ACC112 (cell line): ENCODE data around the gene MSH3.
"Not testable (repeated sequence)": the region's sequence is repeated elsewhere in the genome, so short reads cannot be mapped to it uniquely, and the experiment has no call there.

Experiments used
- H2AFZ ChIP-seq: fragments of 200-600 bp; sonication (generic); one replicate; pipeline ENCODE4 v1.6.0; 2017; ENCODE audit warnings: antibody characterized with exemption, low read length; ENCODE audit not compliant: unreplicated experiment
- H3K27ac ChIP-seq: fragments of 200-600 bp; sonication (generic); 2 replicates; pipeline ENCODE4 v1.5.1; 2014; ENCODE audit warnings: low read depth, mild to moderate bottlenecking, antibody characterized with exemption, low read length, moderate library complexity
- H3K27me3 ChIP-seq: fragments of 200-600 bp; sonication (generic); 2 replicates; pipeline ENCODE4 v1.6.1; 2014; ENCODE audit warnings: mild to moderate bottlenecking, antibody characterized with exemption, low read length, moderate library complexity, mixed read lengths; ENCODE audit not compliant: insufficient read depth
- H3K36me3 ChIP-seq: fragments of 200-600 bp; sonication (generic); 2 replicates; pipeline ENCODE4 v1.6.1; 2016; ENCODE audit warnings: mild to moderate bottlenecking, antibody characterized with exemption, low read length, moderate library complexity, mixed read lengths; ENCODE audit not compliant: insufficient read depth
- H3K4me1 ChIP-seq: fragments of 200-600 bp; sonication (generic); one replicate; pipeline ENCODE4 v1.6.1; 2016; ENCODE audit warnings: low read length, mixed read lengths; ENCODE audit not compliant: insufficient read depth, unreplicated experiment, control insufficient read depth
- H3K4me3 ChIP-seq: fragments of 200-600 bp; sonication (generic); 2 replicates; pipeline ENCODE4 v1.5.1; 2014; ENCODE audit warnings: mild to moderate bottlenecking, low read depth, low read length
- H3K79me2 ChIP-seq: fragments of 200-600 bp; sonication (generic); one replicate; pipeline ENCODE4 v1.6.0; 2016; ENCODE audit warnings: low read length; ENCODE audit not compliant: control insufficient read depth, unreplicated experiment, insufficient read depth

Gene MSH3

DNA sequence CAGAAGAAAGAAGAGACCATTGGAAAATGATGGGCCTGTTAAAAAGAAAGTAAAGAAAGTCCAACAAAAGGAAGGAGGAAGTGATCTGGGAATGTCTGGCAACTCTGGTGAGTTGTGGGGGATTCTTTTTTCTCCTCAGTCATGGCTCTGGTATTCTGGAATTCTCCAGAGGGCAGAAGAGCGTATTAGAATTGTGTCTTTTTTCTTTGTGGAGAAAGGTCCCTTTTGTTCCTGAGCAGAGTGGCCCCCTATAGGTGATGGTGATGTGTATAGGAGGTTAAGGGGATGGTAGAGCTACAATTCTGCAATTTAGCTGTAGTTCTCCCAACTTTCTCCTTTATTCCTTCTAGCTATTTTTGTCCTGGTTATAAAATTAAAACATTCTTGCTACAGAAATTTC is 2.0 kb downstream of the MSH3 start:
- H3K4me1 ChIP-seq, result peaks cover 28% of the 10 kb centered on the region
- H2AFZ ChIP-seq, result peak overlapping the region; percentile 55
- peak overlapping the region; percentile 86 for H3K27ac ChIP-seq
- H3K36me3 ChIP-seq, result peaks cover 5% of the 10 kb centered on the region; the same call in 1 of the 2 replicates
- no peaks in the 10 kb centered on the region for H3K27me3 ChIP-seq
- peaks cover 27% of the 10 kb centered on the region for H3K79me2 ChIP-seq
- H3K4me3 ChIP-seq, result peak overlapping the region; percentile 88; the same call in 1 of the 2 replicates

DNA sequence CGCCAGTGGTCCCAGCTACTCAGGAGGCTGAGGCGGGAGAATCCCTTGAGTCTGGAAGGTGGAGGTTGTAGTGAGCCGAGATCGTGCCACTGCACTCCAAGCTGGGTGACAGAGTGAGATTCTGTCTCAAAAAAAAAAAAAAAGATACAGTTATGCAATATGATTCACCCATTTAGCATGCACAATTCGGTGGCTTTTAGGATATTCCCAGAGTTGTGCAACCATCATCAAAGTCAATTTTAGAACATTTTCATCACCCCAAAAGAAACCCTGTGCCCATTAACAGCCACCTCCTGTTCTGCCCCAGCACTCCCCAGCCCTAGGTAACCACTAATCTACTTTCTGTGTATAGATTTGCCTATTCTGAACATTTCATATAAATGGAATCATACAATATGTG is 4.7 kb downstream of the MSH3 start:
- peaks cover 5% of the 10 kb centered on the region; the same call in 1 of the 2 replicates for H3K36me3 ChIP-seq
- no peak overlapping the region for H2AFZ ChIP-seq
- H3K79me2 ChIP-seq, result peaks cover 13% of the 10 kb centered on the region
- no peaks in the 10 kb centered on the region for H3K27me3 ChIP-seq
- H3K4me3 ChIP-seq, result no peak overlapping the region
- H3K27ac ChIP-seq, result peak overlapping the region; percentile 54
- H3K4me1 ChIP-seq, result peaks cover 19% of the 10 kb centered on the region

DNA sequence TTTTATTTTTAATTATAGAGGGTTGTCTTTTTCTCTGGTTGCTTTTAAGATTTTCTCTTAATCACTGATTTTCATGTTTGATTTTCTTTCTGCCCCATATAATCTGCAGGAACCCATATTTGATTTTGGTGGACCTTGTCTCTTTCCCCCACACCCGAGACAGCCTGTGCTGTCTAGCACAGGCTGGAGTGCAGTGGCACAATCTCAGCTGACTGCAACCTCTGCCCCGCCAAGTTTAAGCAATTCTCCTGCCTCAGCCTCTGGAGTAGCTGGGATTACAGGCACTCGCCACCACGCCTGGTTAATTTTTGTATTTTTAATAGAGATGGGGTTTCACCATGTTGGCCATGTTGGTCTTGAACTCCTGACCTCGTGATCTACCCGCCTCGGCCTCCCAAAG is 6.2 kb downstream of the MSH3 start:
- H3K4me1 ChIP-seq, result peaks cover 16% of the 10 kb centered on the region
- not testable (repeated sequence) for H2AFZ ChIP-seq, H3K79me2 ChIP-seq, H3K27me3 ChIP-seq, H3K36me3 ChIP-seq, H3K27ac ChIP-seq, H3K4me3 ChIP-seq

DNA sequence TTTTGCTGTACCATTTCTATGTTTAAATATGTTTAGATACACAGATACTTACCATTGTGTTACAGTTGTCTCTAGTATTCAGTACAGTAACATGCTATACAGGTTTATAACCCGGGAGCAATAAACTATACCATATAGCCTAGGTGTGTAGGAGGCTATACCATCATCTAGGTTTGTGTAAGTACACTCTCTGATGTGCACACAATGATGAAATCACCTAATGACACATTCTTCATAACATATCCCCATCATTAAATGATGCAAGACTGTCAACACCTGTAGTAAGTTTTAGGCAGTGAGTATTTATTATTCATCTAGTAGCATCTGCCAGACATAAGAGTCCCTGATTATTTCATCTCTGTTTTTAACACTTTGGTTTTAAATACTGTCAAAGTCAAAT is 7.7 kb downstream of the MSH3 start:
- no peaks in the 10 kb centered on the region for H3K27me3 ChIP-seq
- H3K79me2 ChIP-seq, result no peaks in the 10 kb centered on the region
- H3K4me3 ChIP-seq, result no peak overlapping the region
- peaks cover 5% of the 10 kb centered on the region; the same call in 1 of the 2 replicates for H3K36me3 ChIP-seq
- H3K4me1 ChIP-seq, result peaks cover 5% of the 10 kb centered on the region
- no peak overlapping the region for H2AFZ ChIP-seq
- H3K27ac ChIP-seq, result no peak overlapping the region

DNA sequence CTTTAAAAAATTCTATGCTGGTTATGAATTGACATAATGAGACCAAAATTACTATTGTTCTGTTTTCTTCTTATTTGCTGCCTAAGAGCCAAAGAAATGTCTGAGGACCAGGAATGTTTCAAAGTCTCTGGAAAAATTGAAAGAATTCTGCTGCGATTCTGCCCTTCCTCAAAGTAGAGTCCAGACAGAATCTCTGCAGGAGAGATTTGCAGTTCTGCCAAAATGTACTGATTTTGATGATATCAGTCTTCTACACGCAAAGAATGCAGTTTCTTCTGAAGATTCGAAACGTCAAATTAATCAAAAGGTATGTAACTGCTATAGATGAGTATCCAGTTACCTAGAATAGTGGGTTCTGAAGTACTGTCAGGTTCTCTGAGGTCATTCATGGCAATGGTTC is 10.6 kb downstream of the MSH3 start:
- Histone ChIP-seq H3K27me3 (no peaks in the 10 kb centered on the region), H2AFZ (no peak overlapping the region), H3K79me2 (no peaks in the 10 kb centered on the region), H3K4me3 (no peak overlapping the region), H3K36me3 (no peaks in the 10 kb centered on the region; the same call in 1 of the 2 replicates), H3K27ac (no peak overlapping the region), H3K4me1 (no peaks in the 10 kb centered on the region)

DNA sequence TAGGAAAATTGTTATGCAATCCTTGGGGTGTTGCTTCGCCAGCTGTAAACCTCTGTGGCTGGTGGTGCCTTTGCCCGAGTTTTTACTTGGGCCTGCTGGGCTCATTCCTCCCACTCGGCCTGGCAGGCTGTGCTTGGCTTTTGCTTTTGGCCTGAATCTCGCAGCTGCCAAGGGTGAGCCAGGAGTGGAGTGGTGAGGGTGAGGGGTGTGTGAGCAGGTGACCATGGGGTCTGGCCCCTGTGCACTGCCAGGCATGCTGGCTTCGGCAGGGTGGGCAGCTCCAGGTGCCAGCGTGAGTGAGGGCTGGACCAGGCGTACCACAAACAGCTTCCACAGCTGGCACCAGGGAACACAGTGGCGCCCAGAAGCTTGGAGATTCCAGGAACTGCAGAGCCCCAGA is 12.9 kb downstream of the MSH3 start:
- Histone ChIP-seq H3K27me3 (no peaks in the 10 kb centered on the region), H3K79me2 (no peaks in the 10 kb centered on the region), H3K27ac (no peak overlapping the region), H3K4me1 (no peaks in the 10 kb centered on the region), H2AFZ (no peak overlapping the region), H3K4me3 (no peak overlapping the region), H3K36me3 (no peaks in the 10 kb centered on the region; the same call in 1 of the 2 replicates)

DNA sequence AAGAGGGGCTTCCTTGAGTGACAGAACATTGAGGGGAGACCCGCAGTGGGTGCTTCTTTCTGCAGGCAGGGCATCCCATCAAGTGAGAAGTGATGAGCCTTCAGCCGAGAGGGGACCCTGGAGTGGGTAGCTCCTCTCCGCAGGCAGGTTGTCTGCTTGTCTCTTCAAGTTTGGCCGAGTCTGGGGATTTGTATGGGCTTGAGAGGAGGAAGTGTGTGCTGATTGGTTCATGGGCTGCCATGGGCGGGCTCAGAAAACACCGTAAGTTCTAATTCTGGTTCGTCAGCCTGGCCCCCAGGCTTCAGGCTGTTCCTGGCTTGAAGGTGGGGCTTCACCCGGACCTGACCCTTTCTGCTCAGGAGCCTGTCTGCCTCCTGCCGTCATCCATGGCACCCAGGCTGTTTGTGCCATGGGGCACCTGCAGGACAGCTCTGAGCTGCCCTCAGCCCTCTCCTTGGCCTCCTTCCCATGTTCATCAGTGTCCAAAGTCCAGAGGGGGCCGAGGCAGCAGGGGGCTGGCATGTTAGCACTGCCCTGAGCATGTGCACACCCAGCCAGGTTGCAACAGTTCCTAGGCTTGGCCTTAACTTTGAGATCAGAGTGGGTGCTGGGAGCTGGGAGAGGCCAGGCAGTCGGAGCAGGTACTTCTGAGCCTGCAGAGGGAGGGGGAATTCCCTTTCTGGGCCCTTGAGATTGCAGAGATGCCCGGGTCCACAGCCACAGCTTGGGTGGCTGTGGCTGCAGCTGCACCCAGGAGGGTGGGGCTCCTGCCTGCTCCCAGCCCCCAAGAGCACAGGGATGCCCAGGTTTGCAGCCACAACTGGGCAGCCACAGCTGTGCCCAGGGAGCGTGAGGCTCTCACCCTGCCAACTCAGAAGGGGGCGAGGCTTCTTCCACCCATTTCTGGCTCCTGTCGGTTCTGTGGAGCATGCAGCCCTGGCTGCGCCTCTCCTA is 13.8 kb downstream of the MSH3 start:
- no peaks in the 10 kb centered on the region for H3K79me2 ChIP-seq
- no peak overlapping the region for H3K4me3 ChIP-seq
- no peaks in the 10 kb centered on the region for H3K4me1 ChIP-seq
- H3K36me3 ChIP-seq, result no peaks in the 10 kb centered on the region; the same call in 1 of the 2 replicates
- H3K27me3 ChIP-seq, result no peaks in the 10 kb centered on the region
- no peak overlapping the region for H3K27ac ChIP-seq
- H2AFZ ChIP-seq, result no peak overlapping the region

DNA sequence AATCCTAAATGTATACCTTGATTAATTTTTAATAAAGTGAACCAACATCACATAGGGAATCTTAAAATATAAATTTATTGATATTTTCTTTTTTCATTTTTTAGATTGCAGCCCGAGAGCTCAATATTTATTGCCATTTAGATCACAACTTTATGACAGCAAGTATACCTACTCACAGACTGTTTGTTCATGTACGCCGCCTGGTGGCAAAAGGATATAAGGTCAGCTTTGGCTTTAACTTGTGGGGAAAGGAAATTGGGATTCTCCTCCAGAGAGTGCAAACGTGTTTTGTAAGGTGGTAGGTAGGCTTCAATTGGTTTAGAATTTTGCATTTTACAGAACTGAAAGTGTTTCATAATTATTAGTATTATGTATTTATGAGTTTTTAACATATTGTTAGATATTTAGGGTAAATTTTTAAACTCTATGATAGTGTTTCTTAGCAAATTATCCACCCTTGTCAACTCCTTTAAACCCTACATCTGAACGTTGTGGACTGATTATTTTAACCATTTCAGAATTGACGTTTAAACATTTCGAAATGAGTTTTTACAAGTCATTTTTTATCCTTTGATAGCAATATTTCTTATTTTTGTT is 17.8 kb downstream of the MSH3 start:
- Histone ChIP-seq H3K27ac (no peak overlapping the region), H2AFZ (no peak overlapping the region), H3K27me3 (no peaks in the 10 kb centered on the region), H3K36me3 (no peaks in the 10 kb centered on the region), H3K4me1 (no peaks in the 10 kb centered on the region), H3K79me2 (no peaks in the 10 kb centered on the region), H3K4me3 (no peak overlapping the region)

DNA sequence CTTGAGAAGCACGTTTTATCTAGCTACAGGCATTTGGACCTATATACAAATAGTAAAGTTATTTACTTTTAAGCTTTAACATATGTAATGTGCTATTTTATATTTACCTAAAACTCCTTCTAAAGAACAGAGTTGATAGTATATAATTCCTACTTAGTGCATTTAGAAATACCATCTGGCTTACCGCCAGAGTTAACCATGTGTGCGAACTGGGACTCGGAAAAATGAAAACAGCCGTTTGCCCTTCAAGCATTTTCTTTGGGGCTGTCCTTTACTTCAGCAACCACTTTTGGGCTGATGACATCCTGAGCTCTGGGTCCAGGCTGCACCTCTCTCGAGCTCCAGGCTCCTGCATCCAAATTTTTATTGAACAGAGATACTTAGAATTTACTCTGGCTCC is 22.3 kb downstream of the MSH3 start:
- no peak overlapping the region for H2AFZ ChIP-seq
- no peaks in the 10 kb centered on the region for H3K79me2 ChIP-seq
- H3K27ac ChIP-seq, result no peak overlapping the region
- H3K4me3 ChIP-seq, result no peak overlapping the region
- no peaks in the 10 kb centered on the region for H3K4me1 ChIP-seq
- H3K27me3 ChIP-seq, result no peaks in the 10 kb centered on the region
- peaks cover 6% of the 10 kb centered on the region; the same call in 1 of the 2 replicates for H3K36me3 ChIP-seq

DNA sequence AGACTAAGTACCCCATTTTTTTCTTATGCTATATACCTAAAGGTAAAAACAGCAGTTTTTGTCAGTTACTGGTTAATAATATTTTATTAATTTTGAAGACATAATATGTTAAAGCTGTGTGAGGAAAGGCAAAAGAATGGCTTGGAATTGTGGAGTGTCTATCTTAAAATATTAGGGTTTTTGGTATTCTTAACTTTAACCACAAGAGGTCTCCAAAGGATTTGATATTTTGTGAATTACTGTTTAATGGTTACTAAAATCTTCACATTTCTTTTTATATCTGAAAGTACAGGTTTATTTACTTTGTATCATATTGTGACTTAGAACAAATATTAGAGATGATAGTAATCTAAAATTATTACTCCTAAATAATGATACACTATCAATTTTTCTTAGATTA is 32.3 kb downstream of the MSH3 start:
- H3K27me3 ChIP-seq, result no peaks in the 10 kb centered on the region
- no peaks in the 10 kb centered on the region for H3K79me2 ChIP-seq
- peaks cover 3% of the 10 kb centered on the region for H3K4me1 ChIP-seq
- no peak overlapping the region for H3K4me3 ChIP-seq
- peaks cover 5% of the 10 kb centered on the region; the same call in 1 of the 2 replicates for H3K36me3 ChIP-seq
- H2AFZ ChIP-seq, result no peak overlapping the region
- no peak overlapping the region for H3K27ac ChIP-seq
